Muscle layer of colon (tissue), 2 donors: Measurements from ENCODE around the gene CYP1B1.
A peak's percentile ranks its signal among the peaks of the same experiment; 100 is the strongest.
"Not testable (repeated sequence)": the region's sequence is repeated elsewhere in the genome, so short reads cannot be mapped to it uniquely, and the experiment has no call there.

Experiments
- H3K27ac ChIP-seq: one replicate; pipeline ENCODE4 v1.7.0; 2013; ENCODE audit warnings: low read depth, mild to moderate bottlenecking, low read length, moderate library complexity
- H3K27me3 ChIP-seq, 2 donors: one replicate each; pipeline ENCODE4 v1.7.0; 2013; ENCODE audit warnings: low read length in 2 of 2, mild to moderate bottlenecking in 2 of 2; ENCODE audit not compliant: insufficient read depth in 2 of 2, control insufficient read depth in 1 of 2
- H3K36me3 ChIP-seq: one replicate; pipeline ENCODE4 v1.7.0; 2013; ENCODE audit warnings: mild to moderate bottlenecking, low read length; ENCODE audit not compliant: insufficient read depth
- H3K4me1 ChIP-seq: one replicate; pipeline ENCODE4 v1.7.0; 2013; ENCODE audit warnings: mild to moderate bottlenecking, low read length; ENCODE audit not compliant: insufficient read depth
- H3K4me3 ChIP-seq, 2 donors: one replicate each; pipeline ENCODE4 v1.7.0; 2013; ENCODE audit warnings: low read length in 2 of 2, low read depth in 1 of 2, mild to moderate bottlenecking in 1 of 2, moderate library complexity in 1 of 2
- H3K9ac ChIP-seq: one replicate; pipeline ENCODE4 v1.7.0; 2013; ENCODE audit warnings: low read length
- H3K9me3 ChIP-seq: one replicate; pipeline ENCODE4 v1.7.0; 2013; ENCODE audit warnings: mild to moderate bottlenecking, low read length
- donor health status: abdominal sarcoma.
- donor health status: Adenocarcinoma of cecum.

The CYP1B1 gene

GRCh38 chr2:38111350-38111749 lies 35.4 kb upstream of the CYP1B1 start:
- H3K4me1 ChIP-seq, H3K36me3 ChIP-seq, H3K9me3 ChIP-seq, H3K9ac ChIP-seq, H3K27me3 ChIP-seq, H3K27ac ChIP-seq, H3K4me3 ChIP-seq: not testable (repeated sequence)

GRCh38 chr2:38109732-38110181 lies 33.8 kb upstream of the CYP1B1 start:
- Histone ChIP-seq H3K27ac (peak overlapping the region; percentile 12), H3K27me3 (no peaks in the 10 kb centered on the region), H3K4me3 (no peak overlapping the region)

GRCh38 chr2:38108907-38109731 lies 33.2 kb upstream of the CYP1B1 start:
- Histone ChIP-seq H3K4me1 (peaks cover 12% of the 10 kb centered on the region), H3K9me3 (no peaks in the 10 kb centered on the region), H3K4me3 (no peak overlapping the region), H3K9ac (no peak overlapping the region), H3K27ac (peak overlapping the region; percentile 12), H3K36me3 (no peaks in the 10 kb centered on the region), H3K27me3 (no peaks in the 10 kb centered on the region)

More at GRCh38 chr2:38109732-38110181, 33.8 kb upstream of the CYP1B1 start:
- peaks cover 12% of the 10 kb centered on the region for H3K4me1 ChIP-seq
- no peak overlapping the region for H3K9ac ChIP-seq
- H3K9me3 ChIP-seq, result no peaks in the 10 kb centered on the region
- no peaks in the 10 kb centered on the region for H3K36me3 ChIP-seq

GRCh38 chr2:38107738-38108410 lies 31.9 kb upstream of the CYP1B1 start:
- no peak overlapping the region for H3K27ac ChIP-seq
- no peaks in the 10 kb centered on the region for H3K9me3 ChIP-seq

GRCh38 chr2:38106405-38107094 lies 30.6 kb upstream of the CYP1B1 start:
- H3K9ac ChIP-seq, result no peak overlapping the region
- no peak overlapping the region for H3K27ac ChIP-seq
- no peaks in the 10 kb centered on the region for H3K36me3 ChIP-seq
- no peak overlapping the region for H3K4me3 ChIP-seq
- peaks cover 12% of the 10 kb centered on the region for H3K4me1 ChIP-seq
- no peaks in the 10 kb centered on the region for H3K27me3 ChIP-seq
- no peaks in the 10 kb centered on the region for H3K9me3 ChIP-seq

More at GRCh38 chr2:38107738-38108410, 31.9 kb upstream of the CYP1B1 start:
- Histone ChIP-seq H3K36me3 (no peaks in the 10 kb centered on the region), H3K4me1 (peaks cover 12% of the 10 kb centered on the region), H3K4me3 (no peak overlapping the region), H3K27me3 (no peaks in the 10 kb centered on the region), H3K9ac (no peak overlapping the region)

GRCh38 chr2:38105922-38106321 lies 30.0 kb upstream of the CYP1B1 start:
- Histone ChIP-seq H3K9me3 (no peaks in the 10 kb centered on the region), H3K4me3 (no peak overlapping the region), H3K9ac (no peak overlapping the region), H3K36me3 (no peaks in the 10 kb centered on the region), H3K27me3 (no peaks in the 10 kb centered on the region), H3K27ac (no peak overlapping the region), H3K4me1 (peaks cover 12% of the 10 kb centered on the region)

GRCh38 chr2:38104598-38104997 lies 28.6 kb upstream of the CYP1B1 start:
- no peak overlapping the region for H3K27ac ChIP-seq
- H3K9me3 ChIP-seq, result no peaks in the 10 kb centered on the region
- H3K4me1 ChIP-seq, result peaks cover 9% of the 10 kb centered on the region
- no peak overlapping the region for H3K9ac ChIP-seq
- no peak overlapping the region for H3K4me3 ChIP-seq
- no peaks in the 10 kb centered on the region for H3K27me3 ChIP-seq
- H3K36me3 ChIP-seq, result no peaks in the 10 kb centered on the region

- no peak overlapping the region for H3K4me3 ChIP-seq
- H3K9ac ChIP-seq, result no peak overlapping the region
- H3K27ac ChIP-seq, result no peak overlapping the region
- H3K4me1 ChIP-seq, result peaks cover 21% of the 10 kb centered on the region
- no peaks in the 10 kb centered on the region for H3K27me3 ChIP-seq
- H3K9me3 ChIP-seq, result no peaks in the 10 kb centered on the region
- H3K36me3 ChIP-seq, result no peaks in the 10 kb centered on the region
These were observed 24.4 kb upstream of the CYP1B1 start for GRCh38 chr2:38100328-38100727.

- no peak overlapping the region for H3K9ac ChIP-seq
These were observed 23.4 kb upstream of the CYP1B1 start for GRCh38 chr2:38099099-38100028.

GRCh38 chr2:38098421-38099098 lies 22.6 kb upstream of the CYP1B1 start:
- H3K4me3 ChIP-seq, result no peak overlapping the region
- no peak overlapping the region for H3K27ac ChIP-seq
- no peak overlapping the region for H3K9ac ChIP-seq

More at GRCh38 chr2:38099099-38100028, 23.4 kb upstream of the CYP1B1 start:
- Histone ChIP-seq H3K36me3 (no peaks in the 10 kb centered on the region), H3K9me3 (no peaks in the 10 kb centered on the region), H3K4me1 (peaks cover 21% of the 10 kb centered on the region), H3K27ac (no peak overlapping the region), H3K27me3 (no peaks in the 10 kb centered on the region), H3K4me3 (no peak overlapping the region)

More at GRCh38 chr2:38098421-38099098, 22.6 kb upstream of the CYP1B1 start:
- Histone ChIP-seq H3K4me1 (peaks cover 21% of the 10 kb centered on the region), H3K27me3 (no peaks in the 10 kb centered on the region), H3K9me3 (no peaks in the 10 kb centered on the region), H3K36me3 (no peaks in the 10 kb centered on the region)
